GM19043 (cell line): ENCODE results near the gene CTH.
"Not testable (repeated sequence)": the region's sequence is repeated elsewhere in the genome, so short reads cannot be mapped to it uniquely, and the experiment has no call there.

Source experiments
- ATAC-seq: cut with Tn5 transposase; IDR thresholded peaks from one replicate; pipeline ENCODE4 v1.9.1; 2021; ENCODE audit warnings: low read depth; ENCODE audit not compliant: unreplicated experiment

CTH gene

DNA sequence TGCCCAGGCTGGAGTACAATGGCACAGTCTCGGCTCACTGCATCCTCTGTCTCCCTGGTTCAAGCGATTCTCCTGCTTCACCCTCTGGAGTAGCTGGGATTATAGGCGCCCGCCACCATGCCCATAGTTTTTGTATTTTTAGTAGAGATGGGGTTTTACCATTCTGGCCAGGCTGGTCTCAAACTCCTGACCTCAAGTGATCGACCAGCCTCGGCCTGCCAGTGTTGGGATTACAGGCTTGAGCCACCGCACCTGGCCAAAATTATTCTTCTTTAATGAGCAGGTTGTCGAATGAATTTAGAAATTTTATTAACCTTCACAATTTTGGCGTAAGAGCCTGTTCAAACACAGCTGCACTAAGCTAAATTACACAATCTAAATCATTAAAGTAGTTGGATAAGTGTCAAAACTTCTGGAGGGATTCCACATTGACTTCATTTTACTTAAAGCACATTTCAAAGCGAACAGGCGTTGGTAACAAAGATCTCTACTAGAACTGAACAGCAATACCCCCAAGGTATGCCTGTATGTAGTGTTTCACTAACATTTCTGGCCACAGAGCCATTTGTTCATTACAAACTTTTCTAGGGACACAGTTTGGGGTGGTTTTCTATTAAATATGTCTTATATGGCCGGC lies 5.2 kb upstream of the CTH start:
- ATAC-seq: no peak

DNA sequence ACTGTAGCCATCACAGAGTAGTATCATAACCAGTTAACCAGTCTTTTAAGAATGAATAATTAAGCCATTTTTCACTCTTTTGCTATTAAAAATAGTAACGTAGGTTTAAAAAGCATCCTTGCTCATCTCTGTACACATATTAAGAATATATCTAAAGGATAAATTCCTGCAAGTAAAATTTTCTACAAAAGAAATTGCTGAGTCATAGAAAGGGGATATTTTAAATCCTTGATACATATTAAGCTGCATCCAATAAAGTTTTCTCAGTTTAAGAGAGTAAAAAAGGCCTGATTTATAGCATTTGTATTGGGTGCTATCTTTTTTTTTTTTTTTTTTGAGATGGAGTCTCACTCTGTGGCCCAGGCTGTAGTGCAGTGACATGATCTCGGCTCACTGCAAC lies 1.9 kb upstream of the CTH start:
- ATAC-seq: no peak

DNA sequence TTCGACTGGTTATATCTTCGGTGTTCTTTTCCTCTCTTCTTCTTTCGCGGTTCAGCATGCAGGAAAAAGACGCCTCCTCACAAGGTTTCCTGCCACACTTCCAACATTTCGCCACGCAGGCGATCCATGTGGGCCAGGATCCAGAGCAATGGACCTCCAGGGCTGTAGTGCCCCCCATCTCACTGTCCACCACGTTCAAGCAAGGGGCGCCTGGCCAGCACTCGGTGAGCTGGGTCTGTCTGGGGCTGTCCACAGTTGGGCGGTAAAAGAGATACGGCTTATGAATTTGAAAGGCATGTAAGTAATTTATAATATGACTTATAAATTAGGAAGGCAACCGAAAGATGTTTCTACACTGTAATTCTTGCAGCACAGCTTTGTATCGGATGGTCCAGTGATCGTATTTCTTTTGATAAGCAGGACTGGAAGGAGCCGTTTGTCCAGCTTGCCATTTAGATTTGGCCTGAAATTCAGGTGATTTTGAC lies 334 bp downstream of the CTH start:
- ATAC-seq: peak; percentile 0

DNA sequence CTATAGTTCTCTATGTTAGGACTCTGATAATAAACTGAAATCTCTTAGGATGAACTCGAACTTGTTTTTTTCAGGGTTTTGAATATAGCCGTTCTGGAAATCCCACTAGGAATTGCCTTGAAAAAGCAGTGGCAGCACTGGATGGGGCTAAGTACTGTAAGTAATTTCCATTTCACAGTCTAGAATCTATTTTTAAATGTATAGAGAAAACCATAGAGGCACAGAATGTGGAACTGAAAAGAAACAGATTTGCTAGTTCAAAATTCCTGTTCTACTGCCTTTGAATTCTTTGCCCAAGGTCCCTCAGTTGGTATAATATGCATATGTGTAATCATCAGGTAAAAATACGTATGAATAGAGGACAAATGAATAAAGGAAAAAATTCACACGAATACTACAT lies 4.8 kb downstream of the CTH start:
- ATAC-seq: peak; percentile 15

DNA sequence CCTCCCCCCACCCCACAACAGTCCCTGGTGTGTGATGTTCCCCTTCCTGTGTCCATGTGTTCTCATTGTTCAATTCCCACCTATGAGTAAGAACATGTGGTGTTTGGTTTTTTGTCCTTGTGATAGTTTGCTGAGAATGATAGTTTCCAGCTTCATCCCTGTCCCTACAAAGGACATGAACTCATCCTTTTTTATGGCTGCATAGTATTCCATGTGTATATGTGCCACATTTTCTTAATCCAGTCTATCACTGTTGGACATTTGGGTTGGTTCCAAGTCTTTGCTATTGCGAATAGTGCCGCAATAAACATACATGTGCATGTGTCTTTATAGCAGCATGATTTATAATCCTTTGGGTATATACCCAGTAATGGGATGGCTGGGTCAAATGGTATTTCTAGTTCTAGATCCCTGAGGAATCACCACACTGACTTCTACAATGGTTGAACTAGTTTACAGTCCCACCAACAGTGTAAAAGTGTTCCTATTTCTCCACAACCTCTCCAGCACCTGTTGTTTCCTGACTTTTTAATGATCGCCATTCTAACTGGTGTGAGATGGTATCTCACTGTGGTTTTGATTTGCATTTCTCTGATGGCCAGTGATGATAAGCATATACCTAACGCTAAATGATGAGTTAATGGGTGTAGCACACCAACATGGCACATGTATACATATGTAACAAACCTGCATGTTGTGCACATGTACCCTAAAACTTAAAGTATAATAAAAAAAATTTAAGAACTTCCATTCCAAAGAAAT lies 8.1 kb downstream of the CTH start:
- not testable (repeated sequence) for ATAC-seq

DNA sequence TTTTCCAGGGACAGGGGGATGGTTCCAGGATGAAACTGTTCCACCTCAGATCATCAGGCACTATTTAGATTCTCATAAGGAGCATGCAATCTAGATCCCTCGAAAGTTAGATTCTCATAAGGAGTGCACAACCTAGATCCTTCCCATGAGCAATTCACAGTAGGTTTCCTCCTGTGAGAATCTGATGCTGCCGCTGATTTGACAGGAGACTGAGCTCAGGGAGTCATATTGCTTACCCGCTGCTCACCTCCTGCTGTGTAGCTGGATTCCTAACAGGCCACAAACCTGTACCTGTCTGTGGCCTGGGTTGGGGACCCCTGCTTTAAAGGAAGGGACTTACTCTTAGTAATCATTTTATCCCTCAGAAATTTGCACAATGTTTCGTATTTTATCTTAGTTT lies 9.3 kb downstream of the CTH start:
- ATAC-seq: no peak

DNA sequence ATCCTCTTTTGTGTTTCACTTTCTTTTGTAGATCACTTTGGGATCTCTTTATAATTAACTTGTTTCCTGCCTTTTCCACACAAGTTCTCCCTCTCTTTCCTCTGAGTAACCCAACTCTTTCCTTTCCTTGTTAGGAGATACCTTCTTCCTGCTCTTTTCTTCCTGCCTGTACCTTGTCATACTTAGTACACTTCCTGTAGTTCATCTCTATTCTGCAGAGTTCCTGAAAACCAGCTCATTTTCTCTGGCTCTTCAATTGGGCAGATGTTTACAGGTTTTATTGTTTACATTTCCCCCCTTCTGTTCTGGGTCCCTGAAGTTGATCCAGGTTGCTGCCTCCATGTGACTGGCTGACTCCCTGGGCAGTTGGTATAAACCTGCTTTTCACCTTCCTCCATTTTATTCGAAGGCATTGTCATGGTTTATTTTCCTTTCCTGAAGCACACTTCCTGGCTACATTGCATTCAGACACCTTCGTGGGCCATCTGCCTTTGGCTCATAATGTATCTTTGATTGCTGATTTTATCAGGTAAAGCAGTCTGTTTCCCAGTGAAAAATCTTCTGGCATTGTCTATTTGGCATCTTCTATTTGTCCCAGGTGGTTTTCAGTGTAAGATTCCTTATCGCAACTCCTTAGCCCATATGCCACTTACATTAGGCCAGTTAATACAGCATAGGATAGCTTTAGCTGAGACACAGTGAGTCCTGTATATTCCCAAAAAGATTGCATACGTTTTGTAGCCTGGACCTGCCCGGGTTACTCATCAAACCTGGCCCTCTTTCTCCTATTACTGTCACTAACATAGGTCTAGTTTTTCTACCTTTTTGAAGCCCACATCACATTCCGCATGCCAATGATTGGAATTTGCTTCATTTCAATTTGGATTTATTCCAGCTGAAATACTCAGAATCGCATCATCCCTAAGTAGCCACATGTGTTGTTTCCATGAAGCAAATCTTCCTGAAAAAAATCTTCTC lies 15.4 kb downstream of the CTH start:
- no peak for ATAC-seq

DNA sequence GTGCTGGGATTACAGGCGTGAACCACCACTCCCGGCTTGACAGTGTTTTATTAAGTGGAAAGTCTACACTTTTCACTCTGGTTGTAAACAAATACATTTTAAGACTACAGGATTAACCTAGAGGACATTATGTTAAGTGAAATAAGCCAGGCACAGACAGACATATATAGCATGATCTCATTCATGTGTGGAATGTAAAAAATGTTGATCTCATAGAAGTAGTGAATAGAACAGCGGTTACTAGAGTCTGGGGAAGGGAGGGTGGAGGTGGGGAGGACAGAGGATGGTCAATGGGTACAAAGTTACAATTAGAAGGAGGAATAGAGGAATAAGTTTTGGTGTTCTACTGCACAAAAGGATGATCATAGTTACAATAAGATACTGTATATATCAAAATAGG lies 16.9 kb downstream of the CTH start:
- no peak for ATAC-seq

DNA sequence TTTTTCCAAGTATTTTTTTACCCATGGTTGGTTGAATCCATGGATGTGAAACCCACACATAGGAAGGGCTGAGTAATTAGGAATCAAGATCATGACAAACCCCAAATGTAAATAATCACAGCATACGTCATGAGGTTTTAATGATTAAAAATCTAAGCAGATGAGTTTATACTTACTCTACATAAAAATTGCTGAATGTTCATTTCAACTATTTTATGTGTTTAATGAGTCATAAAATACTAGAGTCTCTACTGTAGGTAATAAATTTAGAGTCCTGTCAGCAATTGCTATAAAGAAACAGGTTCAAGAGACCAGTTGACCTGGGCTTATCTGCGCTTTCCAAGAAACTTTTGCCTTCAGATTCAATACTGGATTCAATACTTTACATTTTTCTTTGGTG lies 18.2 kb downstream of the CTH start:
- no peak for ATAC-seq

DNA sequence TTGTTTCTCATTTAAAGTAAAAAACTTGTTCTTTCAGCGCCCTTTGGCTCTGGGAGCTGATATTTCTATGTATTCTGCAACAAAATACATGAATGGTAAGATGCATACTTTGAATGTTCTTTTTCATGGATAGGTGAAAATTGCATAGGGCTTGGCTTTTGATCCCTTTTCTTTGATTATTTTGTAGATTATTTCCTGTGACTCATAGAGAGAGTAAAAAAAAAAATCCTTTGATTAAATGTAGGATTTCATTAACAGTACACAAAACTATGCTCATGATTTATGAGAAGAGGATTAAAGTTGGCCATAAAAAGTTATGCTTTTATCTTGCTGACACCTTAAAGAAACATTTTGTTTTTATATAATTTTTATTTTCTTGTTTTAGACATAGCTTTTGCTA lies 18.7 kb downstream of the CTH start:
- no peak for ATAC-seq

DNA sequence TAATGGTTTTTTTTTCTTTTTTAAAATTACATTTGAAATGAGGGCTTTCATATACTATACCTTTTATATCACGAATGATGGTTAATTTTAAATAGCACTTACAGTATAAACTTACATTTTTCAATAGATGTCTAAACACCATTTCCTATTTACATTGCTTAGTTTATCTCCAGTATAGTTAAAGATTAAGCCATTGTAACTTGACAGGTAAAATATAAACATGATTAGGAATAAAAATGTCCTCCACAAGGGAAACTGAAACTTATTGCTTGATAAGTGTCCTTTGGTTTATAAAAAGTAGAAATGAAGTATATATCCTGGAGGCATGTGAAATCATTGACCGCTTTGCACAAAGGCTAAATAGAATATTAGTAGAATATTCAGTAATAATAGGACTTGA lies 20.2 kb downstream of the CTH start:
- ATAC-seq: no peak

DNA sequence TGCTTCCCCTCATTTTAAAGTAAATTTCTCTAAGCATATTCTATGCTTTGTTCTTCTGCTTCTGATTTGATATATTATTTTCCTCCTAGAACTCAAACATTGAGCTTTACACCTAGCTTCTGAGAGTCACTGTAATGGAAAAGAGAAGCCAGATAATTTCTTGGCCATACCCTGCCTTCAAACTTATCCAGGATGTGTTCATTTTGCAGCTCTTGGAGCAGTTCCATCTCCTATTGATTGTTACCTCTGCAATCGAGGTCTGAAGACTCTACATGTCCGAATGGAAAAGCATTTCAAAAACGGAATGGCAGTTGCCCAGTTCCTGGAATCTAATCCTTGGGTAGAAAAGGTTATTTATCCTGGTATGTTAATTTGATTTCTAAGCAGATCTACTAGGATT lies 20.8 kb downstream of the CTH start:
- no peak for ATAC-seq

DNA sequence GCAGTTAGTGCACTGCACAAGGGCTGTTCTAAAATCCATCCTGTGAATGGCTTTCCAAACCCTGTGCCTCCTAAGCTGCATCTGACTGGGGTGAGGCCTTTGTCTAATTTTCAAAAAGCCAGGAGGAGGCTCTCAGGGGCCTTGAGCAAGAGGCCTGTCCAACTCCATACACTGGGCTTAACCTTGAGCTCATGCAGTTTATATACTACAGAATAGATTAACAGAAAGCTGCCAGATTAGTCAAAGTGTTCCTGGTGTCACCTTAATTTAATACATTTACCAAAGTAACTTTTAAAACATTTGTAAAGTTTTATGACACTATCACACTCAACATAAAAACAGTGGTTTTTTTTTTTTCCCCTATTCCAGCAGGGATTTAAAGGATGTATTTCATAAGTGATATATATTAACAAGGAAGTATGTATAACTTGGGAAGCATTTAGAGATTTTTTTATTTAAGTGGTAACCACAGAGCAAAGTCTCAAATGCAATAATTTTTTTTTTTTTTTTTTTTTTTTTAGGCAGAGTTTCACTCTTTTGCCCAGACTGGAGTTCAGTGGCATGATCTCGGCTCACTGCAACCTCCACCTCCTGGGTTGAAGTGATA lies 23.3 kb downstream of the CTH start:
- no peak for ATAC-seq

DNA sequence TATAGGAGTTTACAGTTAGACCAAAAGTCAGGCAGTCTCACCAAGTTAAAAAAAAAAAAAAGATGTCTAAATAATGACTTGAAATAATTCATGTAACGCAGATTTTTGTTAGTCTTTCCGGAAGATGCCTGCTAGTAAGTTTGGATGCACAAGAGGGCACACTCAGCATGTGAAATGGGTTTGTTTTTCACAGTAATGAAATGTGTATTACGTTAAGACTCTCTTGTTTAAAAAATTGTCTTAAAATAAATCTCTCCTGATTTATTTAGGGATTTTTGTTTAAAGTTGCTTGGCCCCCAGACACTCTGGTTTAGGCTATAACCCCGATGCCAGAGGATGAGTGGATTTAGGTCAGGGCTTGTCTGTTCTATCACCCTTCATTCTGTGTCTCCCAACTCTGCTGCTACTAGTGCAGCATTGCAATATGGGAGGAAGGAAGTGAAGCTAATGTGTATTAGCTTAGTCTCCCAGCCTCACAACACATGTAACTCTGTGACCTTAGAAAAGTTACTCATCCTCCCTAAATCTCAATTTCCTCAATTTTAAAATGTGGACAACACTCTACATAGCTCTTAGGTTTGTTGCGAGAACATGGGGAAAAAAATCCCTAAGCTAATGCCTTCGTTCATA lies 25.7 kb downstream of the CTH start:
- no peak for ATAC-seq

DNA sequence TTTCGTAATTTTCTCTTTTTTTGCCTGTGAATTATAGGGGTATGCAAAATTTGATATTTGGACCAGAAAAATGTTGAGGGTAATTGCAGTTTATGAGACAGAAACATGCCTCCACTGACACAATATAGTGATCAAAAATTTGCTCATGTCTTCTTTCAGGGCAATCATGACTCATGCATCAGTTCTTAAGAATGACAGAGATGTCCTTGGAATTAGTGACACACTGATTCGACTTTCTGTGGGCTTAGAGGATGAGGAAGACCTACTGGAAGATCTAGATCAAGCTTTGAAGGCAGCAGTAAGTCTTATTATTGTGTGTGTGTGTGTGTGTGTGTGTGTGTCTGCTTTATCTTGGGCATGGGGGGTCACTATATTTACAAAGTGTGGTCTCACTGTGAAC lies 27.5 kb downstream of the CTH start:
- no peak for ATAC-seq

DNA sequence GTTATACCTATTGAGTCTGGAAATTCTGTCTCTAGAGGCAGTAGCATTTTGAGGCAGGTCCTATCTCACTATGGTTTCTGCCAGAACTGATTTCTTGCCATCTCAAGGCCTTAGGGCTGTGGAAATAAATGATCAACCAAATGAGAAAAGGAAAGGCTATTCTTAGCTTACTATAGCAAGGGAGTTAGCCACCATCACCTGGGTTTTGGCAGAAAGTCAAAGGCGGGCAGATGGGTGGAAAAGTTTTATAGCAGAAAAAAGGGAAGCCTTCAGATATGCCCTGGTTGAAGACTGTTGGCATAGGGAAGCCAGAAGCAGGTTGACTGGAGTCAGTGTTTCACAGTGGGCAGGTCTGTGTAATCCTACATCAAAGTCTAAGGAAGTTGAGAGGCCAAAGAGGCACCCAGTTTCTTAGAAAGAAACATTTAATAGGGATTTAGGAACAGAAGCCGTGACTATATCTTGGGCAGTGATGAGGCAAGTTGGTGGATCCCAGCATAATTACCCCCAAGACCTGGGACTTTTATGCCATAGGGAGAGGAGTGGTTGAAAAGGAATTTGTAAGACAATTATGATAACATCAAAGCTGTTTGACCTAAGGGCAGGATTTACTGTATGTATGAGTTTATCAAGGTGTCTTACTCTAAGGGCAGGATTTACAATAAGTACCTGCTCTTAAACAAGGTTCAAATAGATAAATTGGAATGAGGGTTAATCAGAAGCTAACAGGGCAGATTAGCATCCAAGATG lies 29.7 kb downstream of the CTH start:
- no peak for ATAC-seq

DNA sequence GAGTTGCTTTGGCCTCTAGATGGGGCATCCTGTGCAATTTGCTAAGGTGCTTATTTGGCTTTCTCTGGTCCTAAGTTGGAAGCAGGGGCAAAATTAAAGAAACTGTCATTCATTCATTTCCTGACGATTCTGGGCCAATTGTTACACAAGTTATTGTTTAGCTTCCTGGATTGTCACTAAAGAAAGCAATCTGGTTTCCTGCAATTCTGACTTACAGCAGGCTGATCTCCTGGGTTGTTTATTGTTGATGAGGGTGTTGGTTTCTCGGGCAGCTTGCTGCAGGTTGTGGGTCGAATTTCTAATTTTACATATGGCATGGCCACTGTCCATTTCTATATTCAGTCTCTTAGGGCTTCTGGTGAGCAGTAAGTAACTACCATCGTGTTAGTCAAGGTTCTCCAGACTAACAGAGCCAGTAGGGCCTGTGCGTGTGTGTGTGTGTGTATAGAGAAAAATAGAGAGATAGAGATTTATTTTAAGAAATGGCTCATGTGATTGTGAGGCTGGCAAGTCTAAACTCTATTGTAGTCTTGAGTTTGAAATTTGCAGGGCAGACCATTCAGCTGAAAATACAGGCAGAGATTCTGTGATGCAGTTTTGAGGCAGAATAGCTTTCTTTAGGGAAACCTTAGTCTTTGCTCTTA lies 30.4 kb downstream of the CTH start:
- no peak for ATAC-seq

DNA sequence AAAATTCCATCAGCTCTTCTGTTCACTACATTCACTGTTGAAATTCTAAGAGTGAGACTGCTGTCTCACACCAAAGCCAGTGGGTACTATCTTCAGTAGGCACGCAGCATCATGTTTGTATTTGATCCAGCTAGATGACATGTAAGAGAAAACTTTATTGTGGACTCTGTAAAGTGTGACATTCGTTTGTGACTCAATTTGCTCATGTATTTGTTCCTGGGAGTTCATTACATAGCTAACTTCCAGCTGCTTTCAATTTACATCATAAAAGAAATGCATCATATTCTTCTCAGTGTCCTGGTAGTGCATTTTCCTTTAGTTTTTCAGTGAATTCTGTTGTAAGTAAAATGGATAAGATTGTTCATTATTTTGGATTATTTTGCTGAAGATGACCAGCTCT lies 31.4 kb downstream of the CTH start:
- no peak for ATAC-seq

DNA sequence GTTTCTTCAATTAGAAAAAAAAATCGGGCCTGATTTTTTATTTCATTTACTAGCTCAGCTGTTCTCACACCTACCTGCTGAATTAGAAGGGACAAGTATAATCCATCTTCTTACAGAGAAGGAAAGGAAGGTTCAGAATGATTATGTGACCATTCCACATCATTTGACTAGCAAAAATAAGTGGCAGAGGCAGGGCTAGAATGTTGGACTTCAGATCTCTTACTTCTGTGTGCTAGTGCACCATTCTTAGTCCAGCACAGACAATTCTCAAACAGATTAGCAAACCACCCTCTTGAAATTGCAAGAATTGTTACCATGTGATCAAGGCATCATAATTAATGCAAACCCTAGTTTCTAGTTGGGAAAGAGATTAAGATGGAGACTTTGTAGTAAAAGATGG lies 32.7 kb downstream of the CTH start:
- no peak for ATAC-seq
